ENCODE results near the gene ZBTB45. TPM values are rescaled to one million over a fixed set of nuclear protein-coding genes. Genes with fewer than 3 reads are reported as not detected.

ZBTB45 gene
- total RNA-seq, 4 donors from 2014 or later: 0.88 to 17.8 (median 3.8) TPM

- Histone ChIP-seq H3K4me3 (no peak overlapping the region), H3K27ac (no peak overlapping the region), H3K4me1 (peaks cover 18 to 21% of the 10 kb centered on the region in 2 donors), H3K9me3 (no peaks in the 10 kb centered on the region), H3K27me3 (no peaks in the 10 kb centered on the region), H3K36me3 (no peaks in the 10 kb centered on the region)
- intact Hi-C loops (cut with DNase I; ENCODE audit: low total_unique reads): no loop called here
- TF ChIP-seq, protein P1, sequence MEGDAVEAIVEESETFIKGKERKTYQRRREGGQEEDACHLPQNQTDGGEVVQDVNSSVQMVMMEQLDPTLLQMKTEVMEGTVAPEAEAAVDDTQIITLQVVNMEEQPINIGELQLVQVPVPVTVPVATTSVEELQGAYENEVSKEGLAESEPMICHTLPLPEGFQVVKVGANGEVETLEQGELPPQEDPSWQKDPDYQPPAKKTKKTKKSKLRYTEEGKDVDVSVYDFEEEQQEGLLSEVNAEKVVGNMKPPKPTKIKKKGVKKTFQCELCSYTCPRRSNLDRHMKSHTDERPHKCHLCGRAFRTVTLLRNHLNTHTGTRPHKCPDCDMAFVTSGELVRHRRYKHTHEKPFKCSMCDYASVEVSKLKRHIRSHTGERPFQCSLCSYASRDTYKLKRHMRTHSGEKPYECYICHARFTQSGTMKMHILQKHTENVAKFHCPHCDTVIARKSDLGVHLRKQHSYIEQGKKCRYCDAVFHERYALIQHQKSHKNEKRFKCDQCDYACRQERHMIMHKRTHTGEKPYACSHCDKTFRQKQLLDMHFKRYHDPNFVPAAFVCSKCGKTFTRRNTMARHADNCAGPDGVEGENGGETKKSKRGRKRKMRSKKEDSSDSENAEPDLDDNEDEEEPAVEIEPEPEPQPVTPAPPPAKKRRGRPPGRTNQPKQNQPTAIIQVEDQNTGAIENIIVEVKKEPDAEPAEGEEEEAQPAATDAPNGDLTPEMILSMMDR (IDR thresholded peaks at IDR 0.05): no peak
- TF ChIP-seq POLR2A (IDR thresholded peaks at IDR 0.05): no peak
- DNase-seq: no peak
These were observed 30.9 kb upstream of the ZBTB45 start for GRCh38 chr19:58550362-58551122.

DNA sequence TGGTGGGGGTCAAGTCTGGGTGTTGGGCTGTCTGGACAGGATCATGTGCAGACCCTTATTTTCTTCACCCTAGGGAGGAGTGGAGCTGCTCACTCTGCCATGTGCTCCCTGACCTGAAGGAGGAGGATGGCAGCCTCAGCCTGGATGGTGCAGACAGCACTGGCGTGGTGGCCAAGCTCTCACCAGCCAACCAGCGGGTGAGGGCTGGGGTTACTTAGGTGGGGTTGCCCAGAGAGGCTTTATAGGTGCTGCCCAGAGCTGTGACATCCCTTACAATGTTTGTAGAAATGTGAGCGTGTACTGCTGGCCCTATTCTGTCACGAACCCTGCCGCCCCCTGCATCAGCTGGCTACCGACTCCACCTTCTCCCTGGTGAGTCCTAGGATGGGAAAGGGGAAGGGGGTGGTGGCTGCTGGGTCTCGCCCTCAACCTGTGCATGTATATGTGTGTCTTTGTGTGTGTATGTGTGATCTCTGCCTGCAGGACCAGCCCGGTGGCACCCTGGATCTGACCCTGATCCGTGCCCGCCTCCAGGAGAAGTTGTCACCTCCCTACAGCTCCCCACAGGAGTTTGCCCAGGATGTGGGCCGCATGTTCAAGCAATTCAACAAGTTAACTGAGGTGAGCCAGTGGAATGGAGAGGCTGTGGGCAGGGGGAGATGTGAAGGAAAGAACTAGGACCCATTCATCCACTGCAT, 30.2 kb upstream of the ZBTB45 start:
- Histone ChIP-seq H3K36me3 (no peaks in the 10 kb centered on the region), H3K4me3 (no peak overlapping the region), H3K27me3 (no peaks in the 10 kb centered on the region), H3K9me3 (no peaks in the 10 kb centered on the region), H3K4me1 (peaks cover 18 to 22% of the 10 kb centered on the region in 2 donors), H3K27ac (no peak overlapping the region)
- no peak for TF ChIP-seq POLR2A (IDR thresholded peaks at IDR 0.05)
- TF ChIP-seq, protein P1 (IDR thresholded peaks at IDR 0.05): no peak
- intact Hi-C loops (cut with DNase I; ENCODE audit: low total_unique reads): no loop called here
- DNase-seq: no peak

DNA sequence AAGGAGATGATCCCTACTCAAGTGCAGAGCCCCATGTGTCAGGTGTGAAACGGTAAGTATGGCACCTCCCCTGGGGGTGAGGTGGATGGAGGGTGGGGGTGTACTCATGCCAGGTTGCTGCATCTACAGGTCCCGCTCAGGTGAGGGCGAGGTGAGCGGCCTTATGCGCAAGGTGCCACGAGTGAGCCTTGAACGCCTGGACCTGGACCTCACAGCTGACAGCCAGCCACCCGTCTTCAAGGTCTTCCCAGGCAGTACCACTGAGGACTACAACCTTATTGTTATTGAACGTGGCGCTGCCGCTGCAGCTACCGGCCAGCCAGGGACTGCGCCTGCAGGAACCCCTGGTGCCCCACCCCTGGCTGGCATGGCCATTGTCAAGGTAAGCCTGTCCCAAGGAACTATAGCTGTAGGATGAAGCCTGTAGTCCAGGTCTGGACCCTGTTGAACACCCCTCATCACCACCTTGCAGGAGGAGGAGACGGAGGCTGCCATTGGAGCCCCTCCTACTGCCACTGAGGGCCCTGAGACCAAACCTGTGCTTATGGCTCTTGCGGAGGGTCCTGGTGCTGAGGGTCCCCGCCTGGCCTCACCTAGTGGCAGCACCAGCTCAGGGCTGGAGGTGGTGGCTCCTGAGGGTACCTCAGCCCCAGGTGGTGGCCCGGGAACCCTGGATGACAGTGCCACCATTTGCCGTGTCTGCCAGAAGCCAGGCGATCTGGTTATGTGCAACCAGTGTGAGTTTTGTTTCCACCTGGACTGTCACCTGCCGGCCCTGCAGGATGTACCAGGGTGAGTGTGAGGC, 29.5 kb upstream of the ZBTB45 start:
- Histone ChIP-seq H3K4me3 (no peak overlapping the region), H3K27ac (no peak overlapping the region), H3K4me1 (peaks cover 17 to 22% of the 10 kb centered on the region in 2 donors), H3K9me3 (no peaks in the 10 kb centered on the region), H3K27me3 (no peaks in the 10 kb centered on the region), H3K36me3 (no peaks in the 10 kb centered on the region)
- TF ChIP-seq POLR2A (IDR thresholded peaks at IDR 0.05): no peak
- TF ChIP-seq, protein P1 (IDR thresholded peaks at IDR 0.05): no peak
- intact Hi-C loops (cut with DNase I; ENCODE audit: low total_unique reads): no loop called here
- no peak for DNase-seq

GRCh38 chr19:58547323-58548312, 28.0 kb upstream of the ZBTB45 start:
- no peak for DNase-seq
- H3K4me1 ChIP-seq: peaks cover 10 to 22% of the 10 kb centered on the region in 2 donors
- no peaks in the 10 kb centered on the region for H3K9me3 ChIP-seq
- H3K4me3 ChIP-seq: no peak overlapping the region
- intact Hi-C loops (cut with DNase I; ENCODE audit: low total_unique reads): no loop called here
- TF ChIP-seq, protein P1 (IDR thresholded peaks at IDR 0.05): no peak
- TF ChIP-seq POLR2A (IDR thresholded peaks at IDR 0.05): no peak
- no peak overlapping the region for H3K27ac ChIP-seq
- H3K36me3 ChIP-seq: no peaks in the 10 kb centered on the region
- H3K27me3 ChIP-seq: no peaks in the 10 kb centered on the region

All from uterus (tissue), 4 donors.